Activated CD8-positive, alpha-beta T cell treated with anti-CD3 and anti-CD28 coated beads, Interleukin-2, amount 10 ng/mL, durations not matched to agents 7 days and 5 days (primary cell): ENCODE results near the gene PTGS1. TPM values are rescaled to one million over a fixed set of nuclear protein-coding genes. Genes with fewer than 3 reads are reported as not detected.

Experiments
- total RNA-seq, 2 experiments: library from RNA; stranded (reverse); gene quantifications; one replicate each; pipeline ENCODE4 v1.2.3, GENCODE V29; 2021

Gene PTGS1
- total RNA-seq, 2 experiments from 2014 or later, result 0.26 to 0.37 TPM

Other genes with a start within 250 kb of the PTGS1 start
- 10 to 100 TPM; 40.5 to 42.2 TPM for gene NDUFA8, start 211.2 kb upstream of the PTGS1 start, total RNA-seq
- gene MORN5, start 211.1 kb upstream of the PTGS1 start, total RNA-seq, result not detected
- not detected for gene LHX6, start 142.1 kb upstream of the PTGS1 start, total RNA-seq
- 10 to 100 TPM; 22.9 to 23.9 TPM for gene RBM18, start 106.2 kb upstream of the PTGS1 start, total RNA-seq
- gene MRRF, start 106.1 kb upstream of the PTGS1 start, total RNA-seq, result 10 to 100 TPM; 38.6 to 39.1 TPM
- not detected for gene OR1J1, start 106.9 kb downstream of the PTGS1 start, total RNA-seq
- gene OR1J2, start 139.8 kb downstream of the PTGS1 start, total RNA-seq, result not detected
- gene OR1J4, start 148.1 kb downstream of the PTGS1 start, total RNA-seq, result not detected
- gene OR1N1, start 156.3 kb downstream of the PTGS1 start, total RNA-seq, result not detected
- gene OR1N2, start 182.1 kb downstream of the PTGS1 start, total RNA-seq, result not detected
- gene OR1L8, start 212.4 kb downstream of the PTGS1 start, total RNA-seq, result not detected
- gene OR1Q1, start 243.7 kb downstream of the PTGS1 start, total RNA-seq, result not detected